ENCODE data around the gene DGKK.
"Not testable (repeated sequence)": the region's sequence is repeated elsewhere in the genome, so short reads cannot be mapped to it uniquely, and the experiment has no call there.

The DGKK gene

GRCh38 chrX:50430917-50431575 is 39.6 kb downstream of the DGKK start:
- no peak for DNase-seq

DNA sequence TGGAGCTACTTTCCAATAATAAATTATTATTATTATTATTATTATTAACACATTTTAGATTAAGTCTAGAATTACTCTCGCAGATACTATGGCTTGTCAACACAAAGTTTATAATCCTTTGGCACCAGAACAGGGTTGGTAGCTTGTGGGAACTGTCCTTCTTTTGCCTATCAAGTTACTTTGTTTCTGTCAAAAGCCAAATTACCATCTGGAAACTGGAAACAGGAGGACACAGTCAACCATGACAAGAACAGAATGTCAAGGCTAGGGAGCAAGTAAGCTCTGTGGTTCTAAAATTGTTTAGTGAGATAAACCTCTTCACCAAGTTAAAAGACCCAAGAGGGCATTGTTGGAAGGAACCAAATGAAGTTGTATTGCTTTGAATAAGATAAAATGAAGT is 42.5 kb downstream of the DGKK start:
- no peak for DNase-seq

DNA sequence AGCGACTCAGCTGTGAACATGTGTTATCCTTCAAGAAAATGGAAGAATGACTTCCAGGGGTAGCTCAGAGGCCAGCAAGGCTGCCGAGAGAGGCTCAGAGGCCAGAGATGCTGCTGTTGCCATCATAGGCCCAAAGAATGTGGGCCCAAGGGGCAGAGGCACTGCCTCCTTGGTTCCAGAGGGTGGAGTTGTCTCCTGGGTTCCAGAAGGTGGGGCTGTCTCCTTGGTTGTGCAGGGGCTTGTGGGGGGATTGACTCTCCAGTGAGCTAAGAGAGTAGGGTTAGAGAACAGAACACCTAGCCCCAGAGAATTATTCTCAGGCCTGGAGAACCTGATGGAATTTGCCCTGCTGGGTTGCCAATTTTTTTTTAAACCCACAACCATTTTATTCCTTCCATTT is 62.6 kb downstream of the DGKK start:
- no peak for DNase-seq

- DNase-seq: no peak
Observed at GRCh38 chrX:50403903-50404302, 66.7 kb downstream of the DGKK start.

DNA sequence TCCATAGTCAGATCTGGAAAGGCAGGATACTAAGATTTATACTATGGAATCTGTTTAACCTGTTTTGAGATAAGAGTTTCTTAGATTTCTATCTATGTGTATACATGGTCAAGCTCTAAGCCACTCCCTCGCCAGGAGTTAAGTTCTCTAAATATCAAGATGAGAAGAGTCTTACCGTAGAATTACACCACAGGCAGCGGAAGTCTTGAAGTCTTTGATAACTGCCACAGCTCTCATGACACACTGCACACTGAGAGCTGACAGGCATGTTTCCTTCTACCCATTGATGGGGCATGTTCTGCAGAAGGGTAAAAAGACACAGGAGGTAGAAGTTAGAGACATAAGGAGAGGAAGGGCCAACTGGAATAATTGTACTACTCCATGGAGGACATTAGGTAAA is 67.7 kb downstream of the DGKK start:
- DNase-seq: no peak

GRCh38 chrX:50393902-50394301 is 76.7 kb downstream of the DGKK start:
- no peak for DNase-seq

GRCh38 chrX:50386520-50386919 is 84.1 kb downstream of the DGKK start:
- DNase-seq: no peak

DNA sequence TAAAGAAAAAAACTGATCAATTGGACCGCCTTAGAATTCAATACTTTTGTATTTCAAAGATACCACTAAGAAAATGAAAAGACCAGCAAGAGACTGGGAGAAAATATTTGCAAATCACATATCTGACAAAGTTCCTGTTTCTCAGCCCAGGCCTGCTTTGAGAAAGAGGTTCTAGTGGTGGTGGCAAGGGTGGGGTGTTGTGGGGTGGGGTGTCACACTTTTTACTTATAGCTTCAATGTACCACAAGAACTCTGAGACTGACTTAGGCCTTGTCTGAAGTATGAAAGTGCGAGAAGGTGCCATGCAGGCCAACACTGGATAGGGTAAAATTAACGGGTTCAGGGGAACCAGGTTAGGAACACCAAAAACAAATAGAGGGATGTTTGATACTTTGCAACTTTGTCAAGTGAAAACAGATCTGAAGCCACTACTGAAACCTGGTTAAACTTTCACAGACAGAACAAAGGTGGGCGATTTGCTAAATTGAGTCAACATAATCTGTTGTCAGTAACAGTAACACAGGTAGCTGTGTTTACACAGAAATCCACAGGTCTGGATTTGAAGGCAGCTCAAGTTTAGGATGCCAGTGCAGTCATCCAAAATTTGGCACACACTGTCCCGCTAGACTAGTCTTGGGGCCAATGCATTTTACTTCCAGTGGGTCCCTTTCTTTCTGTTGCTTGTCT is 88.8 kb downstream of the DGKK start:
- DNase-seq: no peak

DNA sequence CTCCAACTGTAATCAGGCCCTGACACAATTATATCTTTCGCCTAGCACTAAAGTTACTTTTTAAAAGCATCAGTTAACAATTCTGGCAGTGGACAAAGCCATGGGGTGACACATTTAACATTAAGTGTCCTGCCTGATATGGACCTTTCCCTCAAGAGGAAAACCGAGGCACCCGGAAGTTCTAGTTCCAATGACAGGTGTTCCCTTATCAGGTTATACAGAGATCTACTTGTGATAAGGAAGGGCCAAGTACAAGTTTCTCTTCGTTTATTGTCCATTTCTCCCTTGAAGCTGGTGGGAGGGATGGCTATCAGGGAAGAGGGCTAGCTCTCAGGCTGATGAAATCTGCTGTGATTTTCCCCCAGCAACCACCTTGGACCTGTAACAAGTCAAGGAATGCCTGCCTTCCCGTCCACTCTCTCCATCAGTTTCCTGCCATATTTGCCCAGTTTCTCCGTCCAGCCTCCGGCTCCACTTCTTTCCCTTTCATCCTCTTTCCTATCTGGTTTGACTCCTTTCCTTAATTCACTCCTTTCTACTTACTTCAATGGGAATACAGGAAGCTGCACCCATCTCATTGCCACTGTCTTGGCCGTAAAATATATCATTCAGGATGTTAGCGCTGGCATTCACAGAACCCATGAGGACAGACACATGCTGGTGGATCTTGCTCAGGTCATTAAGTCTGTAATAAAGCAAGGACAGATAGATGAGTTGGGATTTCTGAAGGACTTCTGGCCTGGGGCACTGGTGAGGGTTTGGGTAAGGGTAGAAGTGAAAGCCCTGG is 95.0 kb downstream of the DGKK start:
- DNase-seq: no peak

DNA sequence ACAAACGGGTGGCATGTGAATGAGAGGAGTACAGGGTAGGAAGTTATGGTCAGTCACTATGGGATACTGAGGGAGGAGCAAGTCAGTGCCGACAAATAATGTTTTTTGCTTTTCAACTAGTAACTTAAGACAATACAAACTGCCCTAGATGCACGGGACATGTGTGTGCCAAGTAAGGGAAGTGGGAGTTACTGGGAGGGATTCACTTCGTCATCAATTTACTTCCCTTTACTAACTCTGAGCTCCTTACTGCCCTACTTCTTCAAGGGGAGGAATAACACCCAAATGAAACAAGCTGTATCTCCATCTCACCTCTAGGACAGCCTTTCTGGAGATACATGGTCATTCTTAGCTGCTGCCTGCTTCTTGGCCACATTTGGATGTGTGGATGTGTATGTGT is 97.7 kb downstream of the DGKK start:
- no peak for DNase-seq

- DNase-seq: no peak
Observed at GRCh38 chrX:50343917-50344316, 126.7 kb downstream of the DGKK start.

GRCh38 chrX:50333308-50333707 is 137.3 kb downstream of the DGKK start:
- no peak for DNase-seq

- DNase-seq: not testable (repeated sequence)
Observed at GRCh38 chrX:50332668-50333067, 138.0 kb downstream of the DGKK start.

- no peak for DNase-seq
Observed at GRCh38 chrX:50327235-50327634, 143.4 kb downstream of the DGKK start.

Data from NCI-H146 (cell line).